Umbilical cord (tissue), 2 donors: Measurements from ENCODE around the gene OR7G3. TPM values are rescaled to one million over a fixed set of nuclear protein-coding genes. Genes with fewer than 3 reads are reported as not detected.

Experiments used
- DNase-seq: peaks from one replicate; pipeline ENCODE4 v3.0.0-alpha.2; 2015; ENCODE audit warnings: low spot score
- total RNA-seq: library from RNA; depleted of rRNA; stranded (reverse); fragments of >200 nt; gene quantifications from one replicate; pipeline ENCODE4 v1.2.3, GENCODE V29; 2014; ENCODE audit warnings: low replicate concordance; ENCODE audit not compliant: insufficient read depth

OR7G3 gene
- total RNA-seq, 1 donor from 2014 or later: not detected

GRCh38 chr19:9107375-9107774 is 19.4 kb downstream of the OR7G3 start, which contains the start of gene OR7G2:
Gene OR7G2 (minus strand): TSS chr19:9107475. CDS start chr19:9103243, 4,232 bp downstream.
- no peak for DNase-seq

GRCh38 chr19:9086761-9087160 is 40.0 kb downstream of the OR7G3 start, which contains the start of gene OR1M1:
Gene OR1M1 (plus strand): TSS chr19:9087061. CDS start chr19:9093245, 6,184 bp downstream.
- no peak for DNase-seq

GRCh38 chr19:9078651-9079050 is 48.1 kb downstream of the OR7G3 start:
- DNase-seq: no peak

- DNase-seq: no peak
These were observed 49.8 kb downstream of the OR7G3 start for GRCh38 chr19:9076901-9077300.

Other genes starting within 250 kb of the OR7G3 start
- gene MUC16, start 116.5 kb downstream of the OR7G3 start, total RNA-seq: 2.9 TPM
- gene OR1M1, start 39.9 kb downstream of the OR7G3 start, total RNA-seq: 1.2 TPM
- gene OR7G2, start 19.5 kb downstream of the OR7G3 start, total RNA-seq: 4.8 TPM
- gene OR7G1, start 11.2 kb downstream of the OR7G3 start, total RNA-seq: not detected
- gene ZNF317, start 13.4 kb upstream of the OR7G3 start, total RNA-seq: 24.8 TPM
- gene OR7D2, start 52.0 kb upstream of the OR7G3 start, total RNA-seq: 0.48 TPM
- 4.3 TPM for gene OR7D4, start 92.6 kb upstream of the OR7G3 start, total RNA-seq
- not detected for gene OR7E24, start 124.0 kb upstream of the OR7G3 start, total RNA-seq
- gene ZNF699, start 182.9 kb upstream of the OR7G3 start, total RNA-seq: 23.6 TPM
- gene ZNF559, start 197.2 kb upstream of the OR7G3 start, total RNA-seq: 32.7 TPM
- gene ZNF177, start 236.1 kb upstream of the OR7G3 start, total RNA-seq: 3.6 TPM